Inferior parietal cortex (tissue), 1 donor: Measurements from ENCODE around the gene AUTS2.
A peak's percentile ranks its signal among the peaks of the same experiment; 100 is the strongest.

Experiments
- DNase-seq: peaks from one replicate; pipeline ENCODE4 v3.0.0-alpha.2; 2016; ENCODE audit errors: extremely low spot score

The AUTS2 gene

DNA sequence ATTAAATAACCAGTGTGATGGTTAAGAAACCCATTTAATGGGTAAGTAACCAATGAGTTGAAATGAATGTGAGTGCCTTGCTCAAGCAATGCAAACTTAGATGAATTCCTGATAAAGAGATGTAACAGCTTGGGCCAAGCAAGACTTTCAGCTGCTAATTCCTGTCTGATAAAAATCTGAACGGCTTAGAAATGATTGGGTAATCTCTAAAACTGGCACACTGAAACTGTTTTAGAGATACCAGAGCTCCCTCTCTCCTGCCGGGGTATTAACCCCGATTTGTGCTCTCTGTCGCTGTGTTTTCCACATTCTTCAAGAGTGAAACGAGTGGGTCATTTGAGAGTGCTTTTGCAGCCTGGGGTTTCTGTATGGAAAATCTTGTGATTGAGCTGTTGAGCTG lies 998.8 kb downstream of the AUTS2 start:
- no peak for DNase-seq

DNA sequence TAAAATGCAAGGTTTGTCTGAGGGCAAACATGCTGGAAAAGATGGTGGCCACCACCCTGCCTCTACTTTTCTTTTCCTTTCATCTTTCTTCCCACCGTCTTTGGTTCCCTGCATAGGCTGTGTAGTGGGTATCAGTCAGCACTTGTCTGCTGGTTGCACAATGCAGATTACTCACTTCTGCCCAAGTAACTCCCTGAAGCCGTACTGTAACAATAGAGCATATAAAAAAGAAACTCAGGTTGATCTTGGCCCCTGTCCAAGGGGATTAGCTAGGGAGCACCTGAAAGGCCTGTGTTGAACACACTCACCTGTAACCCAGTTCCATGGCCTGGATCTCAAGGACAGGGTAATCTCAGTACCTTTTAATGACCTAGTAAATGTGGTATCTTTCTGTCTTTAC lies 1000.7 kb downstream of the AUTS2 start:
- DNase-seq, result no peak

DNA sequence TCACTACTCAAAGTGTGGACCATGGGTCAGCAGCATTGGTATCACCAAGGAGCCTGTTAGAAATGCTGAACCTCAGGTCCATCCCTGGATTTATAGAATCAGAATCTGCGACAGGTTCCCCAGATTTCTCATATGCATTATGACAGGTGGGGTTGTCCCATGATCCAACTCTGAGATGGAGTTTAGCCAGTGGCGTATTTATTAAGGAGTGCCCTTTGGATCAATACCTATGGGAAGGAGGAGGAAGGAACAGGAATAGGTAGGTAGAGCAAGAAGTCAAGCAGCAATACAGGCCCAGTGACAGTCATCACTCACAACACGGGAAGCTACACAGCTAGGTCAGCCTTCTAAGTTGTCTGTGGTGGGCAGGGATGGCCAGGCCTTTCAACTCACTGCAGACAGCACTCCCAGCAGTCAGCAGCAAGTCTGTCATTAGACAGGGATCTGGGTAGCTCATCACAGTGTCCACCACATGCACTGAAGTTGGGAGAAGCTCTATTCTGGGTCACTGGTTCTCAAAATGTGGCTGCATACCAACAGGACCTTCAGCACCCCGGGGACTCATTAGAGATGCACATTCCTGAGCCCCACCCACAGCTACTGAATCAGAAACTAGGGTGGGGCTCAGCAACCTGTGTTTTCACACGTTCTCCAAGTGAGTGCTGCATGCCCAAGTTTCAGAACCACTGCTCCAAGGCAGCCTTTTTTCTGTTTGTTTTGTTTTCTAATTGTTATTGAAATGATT lies 1001.3 kb downstream of the AUTS2 start:
- DNase-seq, result no peak

DNA sequence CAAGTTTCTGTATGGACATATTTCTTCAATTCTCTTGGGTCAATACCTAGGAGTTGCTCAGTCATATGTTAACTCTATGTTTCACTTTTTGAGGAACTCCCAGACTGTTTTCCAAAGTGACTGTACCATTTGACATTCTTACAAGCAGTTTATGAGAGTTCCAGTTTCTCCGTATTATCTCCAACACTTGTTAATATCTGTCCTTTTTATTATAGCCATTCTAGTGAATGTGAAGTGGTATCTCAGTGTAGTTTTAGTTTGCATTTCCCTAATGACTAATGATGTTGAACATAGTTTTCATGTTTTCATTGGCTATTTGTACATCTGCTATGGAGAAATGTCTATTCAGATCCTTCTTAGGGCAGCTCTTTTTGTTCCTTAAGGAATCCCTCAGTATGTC lies 1002.7 kb downstream of the AUTS2 start:
- no peak for DNase-seq

DNA sequence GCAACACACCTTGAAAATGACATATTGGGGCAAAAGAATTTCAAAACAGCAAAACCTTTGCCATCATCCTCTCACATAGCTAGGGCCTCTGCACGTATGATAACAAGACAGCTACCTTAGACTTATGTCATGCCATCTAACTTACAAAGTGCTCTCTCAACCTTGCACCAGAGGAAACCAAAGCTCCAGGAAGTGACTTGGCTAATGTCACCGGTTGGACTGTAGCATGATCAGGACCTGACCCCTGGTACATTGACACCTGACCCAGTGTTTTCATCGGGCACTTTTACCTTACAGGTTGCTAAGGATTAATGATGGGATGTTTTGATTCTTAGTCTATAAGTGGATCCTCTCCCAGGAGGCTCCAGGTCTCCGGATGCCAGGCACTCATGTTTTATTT lies 1003.8 kb downstream of the AUTS2 start:
- no peak for DNase-seq

DNA sequence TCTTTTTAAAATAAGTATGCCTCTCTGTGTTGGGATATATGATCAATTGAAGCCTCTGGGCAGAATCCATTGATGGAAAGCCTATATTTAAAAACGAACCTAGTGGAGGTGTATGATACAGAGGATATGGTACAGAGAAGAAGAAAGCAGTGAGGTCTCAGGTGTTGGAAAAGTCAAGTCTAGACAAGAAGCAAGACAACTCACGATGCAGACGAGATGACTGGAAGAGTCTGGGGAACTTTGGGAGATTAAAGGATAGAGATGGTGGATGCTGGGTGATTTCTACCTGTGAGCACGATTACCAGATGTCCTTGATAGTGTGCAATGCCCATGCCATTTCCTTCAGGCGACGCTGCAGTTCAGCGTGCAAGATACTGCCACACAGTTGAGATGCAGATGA lies 1009.0 kb downstream of the AUTS2 start:
- no peak for DNase-seq

DNA sequence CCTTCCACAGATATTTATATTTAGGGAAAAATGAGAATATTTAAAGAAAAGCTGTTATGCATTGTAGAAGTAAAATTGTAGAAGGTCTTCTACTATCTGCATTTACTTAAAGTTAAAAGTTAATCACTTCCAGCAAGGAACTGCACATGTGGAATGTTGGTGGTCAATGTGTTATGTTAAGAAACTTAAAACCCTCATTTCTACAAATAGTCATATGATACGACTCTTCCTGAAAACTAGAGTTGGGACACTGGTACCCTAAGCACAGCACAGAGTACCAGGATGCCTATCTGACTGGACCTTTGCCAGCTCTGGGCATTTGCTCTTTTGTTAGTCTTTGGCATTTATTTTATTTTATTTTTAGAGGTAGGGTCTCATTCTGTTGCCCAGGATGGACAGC lies 1009.5 kb downstream of the AUTS2 start:
- DNase-seq, result no peak

DNA sequence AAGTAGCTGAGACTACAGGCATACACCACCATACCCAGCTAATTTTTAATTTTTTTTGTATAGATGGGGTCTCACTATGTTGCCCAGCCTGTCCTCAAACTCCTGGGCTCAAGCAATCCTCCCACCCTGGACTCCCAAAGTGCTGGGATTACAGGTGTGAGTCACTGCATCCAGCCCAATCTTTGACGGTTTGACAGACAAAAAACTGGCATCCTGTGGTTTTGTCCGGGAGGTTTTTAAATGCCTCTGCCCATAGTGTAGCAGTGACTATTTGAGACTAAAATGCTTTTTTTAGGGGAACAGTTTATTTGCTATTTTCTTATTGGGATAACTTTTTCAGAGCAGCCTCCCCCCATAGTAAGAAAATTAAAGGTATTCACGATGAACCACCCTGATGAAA lies 1010.0 kb downstream of the AUTS2 start:
- no peak for DNase-seq

DNA sequence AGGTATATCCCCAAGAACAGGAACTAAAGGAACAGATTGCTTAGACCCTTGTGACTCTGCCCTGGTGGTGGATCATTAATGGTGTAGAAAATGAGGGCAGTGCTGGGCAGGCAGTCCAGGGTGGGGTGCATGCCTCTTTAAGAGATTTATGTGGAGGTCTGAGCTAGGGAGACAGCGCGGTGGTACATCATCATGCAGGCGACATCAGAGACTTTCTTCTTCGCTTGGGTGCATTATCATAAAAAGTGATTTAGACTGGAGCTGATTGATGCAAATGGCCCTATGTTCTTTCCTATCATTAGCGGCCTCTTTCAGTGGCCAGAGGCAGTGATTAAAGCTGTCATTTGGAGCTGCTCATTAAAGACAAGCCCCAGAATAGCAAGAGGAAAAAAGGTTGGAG lies 1014.5 kb downstream of the AUTS2 start:
- no peak for DNase-seq

DNA sequence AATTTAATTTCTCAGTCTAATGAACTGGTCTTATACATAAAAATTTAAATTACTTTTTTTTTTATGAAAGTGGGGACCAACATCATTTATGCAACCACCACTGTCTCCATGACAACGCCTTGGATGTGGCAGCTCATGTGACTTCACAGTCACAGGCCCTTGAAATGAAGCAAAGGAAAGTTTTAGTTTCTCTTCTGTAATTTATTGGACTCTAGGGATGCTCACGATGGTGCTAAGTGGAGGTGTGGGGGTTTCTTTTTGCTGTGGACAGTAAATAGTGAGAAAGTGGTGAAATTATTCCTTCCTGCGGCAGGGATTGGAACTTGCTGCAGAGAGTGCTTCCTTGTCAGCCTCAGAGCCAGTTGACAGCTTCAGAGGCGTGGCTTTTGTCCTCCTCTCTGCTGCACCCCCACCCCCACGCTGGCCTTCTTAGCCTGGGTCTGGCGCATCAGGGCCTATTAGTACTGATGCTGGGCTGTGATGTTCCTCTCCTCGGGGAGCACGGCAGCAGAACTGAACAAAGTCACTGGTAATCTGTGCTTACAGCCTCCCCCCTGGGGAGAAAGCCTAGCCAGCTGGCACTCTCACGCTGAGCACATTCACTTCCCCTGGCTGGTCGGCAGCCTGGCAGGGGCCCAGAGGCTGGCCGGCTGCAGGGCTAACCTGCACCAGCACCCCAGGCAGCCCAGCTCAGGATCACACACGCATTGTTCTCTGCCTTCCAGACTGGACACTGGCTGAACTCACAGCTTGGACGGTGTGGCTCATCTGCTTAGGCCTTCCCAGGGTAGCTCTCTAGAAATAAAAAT lies 1016.2 kb downstream of the AUTS2 start:
- DNase-seq, result peak; percentile 32

DNA sequence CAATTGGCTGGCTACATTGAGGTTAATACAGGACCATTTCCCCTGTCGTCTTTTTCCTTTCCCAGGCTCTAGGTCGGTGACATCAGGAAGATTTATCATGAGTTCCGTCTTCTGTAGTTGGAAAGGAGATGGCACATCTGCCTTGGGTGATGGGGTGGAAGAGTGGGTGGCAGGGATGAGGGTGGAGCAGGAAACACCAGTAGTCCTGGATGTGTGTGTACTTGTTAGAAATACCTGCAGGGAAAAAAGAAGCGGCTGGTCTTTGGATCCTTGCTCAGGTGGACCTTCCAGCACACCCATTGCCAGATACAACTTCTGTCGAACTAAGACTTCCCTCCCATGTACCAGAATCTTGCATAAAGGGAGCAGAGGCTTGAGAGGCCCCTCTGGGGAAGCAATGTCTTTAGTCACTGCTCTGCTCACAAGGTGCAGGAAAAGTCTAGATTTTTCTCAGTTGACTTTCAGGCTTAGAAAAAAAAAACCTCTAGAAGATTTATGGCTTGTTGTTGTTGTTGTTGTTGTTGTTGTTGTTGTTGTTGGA lies 1016.9 kb downstream of the AUTS2 start:
- no peak for DNase-seq

DNA sequence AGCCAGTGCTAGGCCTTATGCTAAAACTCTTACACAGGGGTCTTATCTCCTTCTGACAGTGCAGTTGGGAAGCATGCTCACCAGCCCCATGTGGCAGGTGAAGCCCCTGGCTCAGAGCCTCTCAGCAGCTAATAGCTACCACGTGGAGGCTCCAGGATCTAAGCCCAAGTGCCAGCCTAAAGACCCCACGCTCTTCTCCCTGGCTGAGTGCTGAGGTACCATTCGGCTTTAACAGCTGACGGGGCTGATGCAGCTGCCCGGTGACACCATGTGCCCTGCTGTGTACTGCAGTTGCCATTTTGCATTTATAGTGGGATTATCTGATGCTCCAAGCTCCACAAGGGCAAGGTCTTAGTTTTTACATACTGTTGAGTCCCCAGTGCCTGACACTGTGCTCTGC lies 1017.9 kb downstream of the AUTS2 start:
- no peak for DNase-seq

DNA sequence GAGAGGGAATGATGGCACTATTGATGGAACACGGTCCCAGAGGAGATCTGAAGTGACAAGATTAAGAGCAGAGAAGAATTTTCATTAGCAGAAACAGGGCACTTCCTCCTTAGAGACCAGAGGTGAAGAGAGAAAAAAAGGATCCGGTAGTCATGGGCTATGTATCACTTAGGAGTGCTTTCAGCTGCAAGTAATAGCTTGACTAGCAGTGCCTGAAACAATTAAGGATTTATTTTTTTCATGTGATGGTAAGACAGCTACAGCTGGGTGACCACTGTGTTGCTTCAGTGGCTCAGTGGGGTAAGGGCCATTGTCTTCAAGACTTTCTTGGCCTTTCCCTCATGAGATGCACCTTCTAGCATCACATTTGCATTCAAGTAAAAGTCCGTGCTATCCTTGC lies 1018.5 kb downstream of the AUTS2 start:
- DNase-seq, result no peak

DNA sequence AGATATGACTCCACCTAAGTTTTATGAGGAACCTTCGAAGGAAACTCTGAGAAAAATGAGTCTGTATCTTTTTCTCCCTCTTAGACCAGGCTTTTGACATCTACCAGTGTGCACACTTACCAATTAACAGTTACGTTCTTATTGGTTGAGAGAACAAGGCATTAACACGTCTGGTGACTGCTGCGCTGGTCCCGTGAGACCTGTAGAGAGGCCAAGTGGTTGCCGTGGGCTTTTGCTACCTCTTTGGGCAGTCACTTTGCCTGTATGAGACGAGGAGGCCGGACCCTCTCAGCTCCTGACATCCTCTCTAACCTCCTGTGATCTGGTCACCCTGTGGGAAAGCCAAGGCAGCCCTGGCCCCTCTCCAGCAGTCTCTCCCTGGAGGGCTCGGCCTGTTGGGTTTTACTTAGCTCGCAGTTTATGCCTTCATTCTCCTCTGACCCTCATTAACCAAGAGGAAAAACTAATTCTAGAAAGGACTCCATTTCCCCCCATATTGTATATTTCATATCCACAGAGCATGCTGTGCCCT lies 1019.8 kb downstream of the AUTS2 start:
- no peak for DNase-seq

DNA sequence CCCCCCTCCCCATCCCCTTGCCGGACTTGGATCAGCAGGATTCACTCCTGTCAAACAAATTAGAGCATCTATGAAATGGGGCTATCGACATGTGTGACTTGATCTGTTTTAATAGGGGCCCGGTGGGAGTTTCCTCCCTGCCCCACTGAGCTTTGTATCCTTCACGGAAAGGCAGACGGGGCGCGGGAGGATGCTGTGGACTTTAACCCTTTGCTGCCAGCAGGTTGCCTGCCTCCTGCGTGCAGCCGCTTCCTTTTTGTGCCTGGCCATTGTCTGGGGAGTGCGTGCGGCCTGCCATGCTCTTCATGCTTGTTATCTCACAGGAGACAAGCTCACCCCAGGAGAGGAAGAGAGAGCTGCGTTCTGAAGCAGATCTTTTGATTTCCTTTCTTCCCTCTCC lies 1020.9 kb downstream of the AUTS2 start:
- DNase-seq, result no peak

DNA sequence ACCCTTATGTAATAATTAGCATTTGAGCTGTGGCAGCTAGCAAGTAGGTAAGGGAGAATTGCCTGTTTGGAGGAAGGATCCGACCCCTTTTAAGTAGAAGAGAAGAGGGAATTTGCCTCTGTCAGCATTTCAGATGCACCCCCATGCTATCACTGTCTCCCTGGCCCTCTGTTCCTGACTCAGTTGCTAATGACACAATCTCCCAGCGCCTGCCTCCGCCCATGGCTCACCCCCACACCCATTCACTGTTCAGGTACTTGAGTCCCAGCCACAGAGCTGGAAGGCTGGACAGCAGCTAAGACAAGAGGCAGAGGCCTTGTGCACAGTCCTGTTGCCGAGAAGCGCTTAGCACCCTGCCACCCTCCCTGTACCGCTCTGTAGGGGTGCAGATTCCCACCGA lies 1021.4 kb downstream of the AUTS2 start:
- no peak for DNase-seq

DNA sequence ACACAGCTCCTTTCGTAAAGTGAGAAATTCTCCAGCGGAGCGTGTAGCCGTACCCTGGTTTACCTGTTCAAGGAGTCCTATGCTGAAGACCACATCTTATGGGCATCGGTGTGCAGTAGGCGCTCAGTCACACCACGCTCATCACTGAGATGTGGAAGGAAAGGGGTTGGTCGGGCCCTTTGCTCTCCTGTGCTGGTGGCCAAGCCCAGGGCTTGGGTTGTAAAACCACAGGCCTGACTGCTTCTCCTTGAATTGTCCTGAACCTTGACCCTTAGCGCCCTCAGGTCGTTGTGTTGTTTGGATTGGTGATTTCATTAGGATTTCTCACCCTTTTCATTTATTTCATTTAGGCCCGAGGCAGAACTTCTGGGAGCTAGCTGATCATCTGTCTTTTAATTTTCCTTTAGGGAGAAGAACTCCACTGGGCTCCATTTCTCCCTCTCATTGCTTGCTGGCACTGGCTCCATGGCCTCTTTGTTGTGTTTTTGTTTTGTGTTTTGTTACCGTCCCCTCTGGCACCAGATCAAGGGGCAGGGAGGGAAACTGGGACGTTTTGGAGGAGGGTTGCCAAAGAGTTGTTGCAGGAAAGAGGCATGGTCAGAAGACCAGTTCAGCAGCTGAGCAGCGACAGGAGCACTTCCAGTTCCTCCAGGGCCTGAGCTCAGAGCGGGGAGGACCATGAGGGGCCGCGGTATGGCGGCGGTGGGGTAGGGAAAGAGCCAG lies 1022.2 kb downstream of the AUTS2 start:
- no peak for DNase-seq

DNA sequence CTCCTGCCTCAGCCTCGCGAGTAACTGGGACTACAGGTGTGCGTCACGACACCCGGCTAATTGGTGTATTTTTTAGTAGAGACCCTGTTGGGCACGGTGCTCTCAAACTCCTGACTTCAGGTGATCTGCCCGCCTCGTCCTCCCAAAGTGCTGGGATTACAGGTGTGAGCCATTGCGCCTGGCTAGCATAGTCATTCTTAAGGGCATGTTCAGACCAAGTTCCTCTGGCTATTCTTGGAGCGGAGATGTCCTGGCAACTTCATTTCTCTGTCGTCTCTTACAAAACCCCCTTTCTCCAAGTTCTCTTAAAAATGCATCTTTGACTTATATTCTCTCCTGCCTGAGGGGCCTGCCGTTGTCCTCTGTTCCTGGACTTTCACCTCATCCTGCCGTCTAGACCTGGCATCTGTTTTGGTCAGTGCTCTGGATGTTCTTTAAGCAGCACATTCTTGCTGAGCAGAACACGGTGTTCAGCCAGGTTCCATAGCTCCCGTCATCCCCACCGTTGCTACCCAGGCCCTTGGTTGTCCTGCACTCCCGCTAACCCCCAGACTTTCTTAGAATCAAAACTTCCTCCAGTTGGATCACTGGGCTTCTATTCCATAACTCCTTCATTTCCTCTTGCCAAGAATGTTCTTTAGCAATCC lies 1023.8 kb downstream of the AUTS2 start:
- no peak for DNase-seq

DNA sequence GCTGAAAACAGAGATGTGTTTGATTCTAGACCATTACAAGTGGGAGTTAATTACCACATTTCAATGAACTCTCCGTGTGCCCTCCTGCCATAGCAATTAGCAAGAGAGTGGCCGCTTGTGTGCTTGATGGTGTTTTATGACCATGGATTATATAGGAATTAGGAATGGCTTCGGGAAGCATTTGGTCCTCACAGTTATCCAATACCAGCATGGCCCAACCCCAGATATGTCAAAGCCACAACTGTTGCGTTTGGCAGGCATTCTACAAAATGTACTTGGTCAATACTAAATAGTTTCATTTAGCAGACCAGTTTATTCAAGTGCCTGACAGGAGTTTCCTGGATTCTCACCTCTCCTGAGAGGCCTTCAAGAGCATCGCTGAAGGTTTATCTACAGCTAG lies 1024.7 kb downstream of the AUTS2 start:
- no peak for DNase-seq

DNA sequence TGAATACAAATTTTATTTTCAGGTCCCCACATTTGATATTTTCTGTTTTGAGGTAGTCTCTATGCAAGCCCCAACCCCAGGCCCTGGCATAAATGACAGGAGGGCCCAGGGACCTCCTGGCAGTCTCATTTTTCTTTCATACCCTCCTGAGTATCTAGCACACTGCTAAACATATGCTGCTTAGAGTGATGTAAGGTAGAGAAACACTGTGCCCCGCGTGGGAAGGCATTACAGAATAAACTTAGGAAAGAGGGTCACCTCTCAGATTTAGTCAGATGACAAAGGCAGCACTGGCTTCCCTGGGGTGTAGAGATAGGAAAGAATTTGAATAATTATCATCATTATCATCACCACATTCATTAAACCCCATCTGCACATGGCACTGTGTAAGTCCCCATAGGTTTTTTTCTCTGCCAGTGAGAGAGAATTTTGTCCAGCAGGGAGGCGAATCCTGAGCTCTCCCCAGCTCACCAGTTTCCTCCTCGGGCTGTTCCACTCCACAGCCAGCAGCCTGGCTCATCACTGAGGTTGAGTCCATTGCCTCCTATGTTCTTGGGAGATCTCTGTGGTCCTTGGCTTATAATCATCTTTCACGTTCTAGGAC lies 1026.3 kb downstream of the AUTS2 start:
- DNase-seq, result no peak

DNA sequence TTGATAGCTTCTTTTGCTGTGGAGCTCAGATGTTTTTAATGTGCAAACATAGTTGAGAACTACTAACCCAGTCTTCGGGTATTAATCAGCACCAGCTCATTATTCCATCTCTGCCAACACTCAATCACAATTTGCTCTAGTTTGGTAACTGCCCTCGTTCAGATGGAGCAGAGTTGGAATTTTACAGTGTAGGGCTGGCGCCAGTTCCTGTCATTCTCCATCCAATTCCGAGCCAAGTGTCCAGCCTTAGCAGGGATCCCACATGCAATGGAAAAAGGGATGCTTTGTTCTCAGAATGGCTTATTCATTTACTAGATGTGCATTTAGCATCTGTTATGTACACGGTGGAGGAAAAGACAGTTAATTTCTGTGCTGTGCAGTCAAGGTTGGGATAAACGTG lies 1029.2 kb downstream of the AUTS2 start:
- DNase-seq, result no peak
